HUES48 (cell line): ENCODE measurements around the gene FRMD4A.

Source experiments
- H3K27ac ChIP-seq: one replicate; pipeline ENCODE4 v1.7.0; 2013; ENCODE audit warnings: low read depth, low read length, inconsistent platforms
- H3K27me3 ChIP-seq: 2 replicates; pipeline ENCODE4 v1.6.1; 2013; ENCODE audit warnings: mild to moderate bottlenecking, low read length; ENCODE audit not compliant: control insufficient read depth, insufficient read depth
- H3K36me3 ChIP-seq: 2 replicates; pipeline ENCODE4 v1.6.1; 2013; ENCODE audit warnings: low read length; ENCODE audit not compliant: control insufficient read depth, insufficient read depth
- H3K4me1 ChIP-seq: 2 replicates; pipeline ENCODE4 v1.6.1; 2013; ENCODE audit warnings: mild to moderate bottlenecking, low read length; ENCODE audit not compliant: control insufficient read depth, insufficient read depth
- H3K4me3 ChIP-seq: 2 replicates; pipeline ENCODE4 v1.5.1; 2013; ENCODE audit warnings: mild to moderate bottlenecking, low read depth, low read length
- H3K9ac ChIP-seq: 2 replicates; pipeline ENCODE4 v1.6.1; 2013; ENCODE audit warnings: mild to moderate bottlenecking, low read depth, low read length, moderate library complexity
- H3K9me3 ChIP-seq: 2 replicates; pipeline ENCODE4 v1.6.1; 2013; ENCODE audit warnings: low read length; ENCODE audit not compliant: control insufficient read depth, insufficient read depth

The FRMD4A gene

GRCh38 chr10:14106828-14107227 is 223.9 kb downstream of the FRMD4A start:
- no peak overlapping the region for H3K9ac ChIP-seq
- no peak overlapping the region for H3K4me3 ChIP-seq
- no peaks in the 10 kb centered on the region for H3K9me3 ChIP-seq
- no peaks in the 10 kb centered on the region for H3K27me3 ChIP-seq
- H3K36me3 ChIP-seq = no peaks in the 10 kb centered on the region
- no peaks in the 10 kb centered on the region for H3K4me1 ChIP-seq
- no peak overlapping the region for H3K27ac ChIP-seq

- Histone ChIP-seq H3K4me1 (peaks cover 2% of the 10 kb centered on the region; the same call in 1 of the 2 replicates), H3K9me3 (no peaks in the 10 kb centered on the region), H3K36me3 (no peaks in the 10 kb centered on the region), H3K27me3 (no peaks in the 10 kb centered on the region), H3K4me3 (no peak overlapping the region), H3K27ac (no peak overlapping the region), H3K9ac (no peak overlapping the region)
Observed at GRCh38 chr10:14102056-14102455, 228.7 kb downstream of the FRMD4A start.

GRCh38 chr10:14099885-14100284 is 230.8 kb downstream of the FRMD4A start:
- no peaks in the 10 kb centered on the region for H3K27me3 ChIP-seq
- no peak overlapping the region for H3K4me3 ChIP-seq
- no peaks in the 10 kb centered on the region for H3K9me3 ChIP-seq
- H3K36me3 ChIP-seq = no peaks in the 10 kb centered on the region
- no peak overlapping the region for H3K27ac ChIP-seq
- no peak overlapping the region for H3K9ac ChIP-seq
- peaks cover 2% of the 10 kb centered on the region; the same call in 1 of the 2 replicates for H3K4me1 ChIP-seq

GRCh38 chr10:14093730-14094484 is 236.8 kb downstream of the FRMD4A start:
- Histone ChIP-seq H3K4me3 (no peak overlapping the region; the same call in 1 of the 2 replicates), H3K4me1 (peaks cover 20% of the 10 kb centered on the region), H3K36me3 (no peaks in the 10 kb centered on the region), H3K9ac (no peak overlapping the region), H3K27me3 (no peaks in the 10 kb centered on the region), H3K27ac (no peak overlapping the region), H3K9me3 (no peaks in the 10 kb centered on the region)

GRCh38 chr10:14092799-14093198 is 237.9 kb downstream of the FRMD4A start:
- Histone ChIP-seq H3K9ac (no peak overlapping the region), H3K27me3 (no peaks in the 10 kb centered on the region), H3K4me1 (peaks cover 23% of the 10 kb centered on the region), H3K9me3 (no peaks in the 10 kb centered on the region), H3K36me3 (no peaks in the 10 kb centered on the region), H3K4me3 (no peak overlapping the region), H3K27ac (no peak overlapping the region)

GRCh38 chr10:14089556-14090292 is 241.0 kb downstream of the FRMD4A start:
- Histone ChIP-seq H3K9me3 (no peaks in the 10 kb centered on the region), H3K27me3 (no peaks in the 10 kb centered on the region), H3K4me1 (peaks cover 22% of the 10 kb centered on the region), H3K9ac (no peak overlapping the region), H3K27ac (no peak overlapping the region), H3K4me3 (no peak overlapping the region), H3K36me3 (no peaks in the 10 kb centered on the region)

GRCh38 chr10:14087566-14087965 is 243.2 kb downstream of the FRMD4A start:
- Histone ChIP-seq H3K4me3 (no peak overlapping the region), H3K4me1 (peaks cover 12% of the 10 kb centered on the region; the same call in 1 of the 2 replicates), H3K36me3 (no peaks in the 10 kb centered on the region), H3K27me3 (no peaks in the 10 kb centered on the region), H3K9ac (no peak overlapping the region), H3K27ac (no peak overlapping the region), H3K9me3 (no peaks in the 10 kb centered on the region)

GRCh38 chr10:14086596-14086995 is 244.1 kb downstream of the FRMD4A start:
- H3K4me1 ChIP-seq = peaks cover 12% of the 10 kb centered on the region; the same call in 1 of the 2 replicates
- H3K9me3 ChIP-seq = no peaks in the 10 kb centered on the region
- H3K27ac ChIP-seq = no peak overlapping the region
- no peak overlapping the region for H3K4me3 ChIP-seq
- H3K36me3 ChIP-seq = no peaks in the 10 kb centered on the region
- no peak overlapping the region for H3K9ac ChIP-seq
- no peaks in the 10 kb centered on the region for H3K27me3 ChIP-seq

GRCh38 chr10:14084875-14085274 is 245.8 kb downstream of the FRMD4A start:
- no peak overlapping the region for H3K4me3 ChIP-seq
- no peaks in the 10 kb centered on the region for H3K36me3 ChIP-seq
- H3K9me3 ChIP-seq = no peaks in the 10 kb centered on the region
- no peaks in the 10 kb centered on the region for H3K27me3 ChIP-seq
- H3K4me1 ChIP-seq = peaks cover 12% of the 10 kb centered on the region; the same call in 1 of the 2 replicates
- H3K27ac ChIP-seq = no peak overlapping the region
- no peak overlapping the region for H3K9ac ChIP-seq

GRCh38 chr10:14080795-14081194 is 249.9 kb downstream of the FRMD4A start:
- no peaks in the 10 kb centered on the region for H3K9me3 ChIP-seq
- H3K9ac ChIP-seq = no peak overlapping the region
- no peaks in the 10 kb centered on the region for H3K36me3 ChIP-seq
- H3K4me1 ChIP-seq = peaks cover 4% of the 10 kb centered on the region; the same call in 1 of the 2 replicates
- H3K27me3 ChIP-seq = no peaks in the 10 kb centered on the region
- no peak overlapping the region for H3K4me3 ChIP-seq
- H3K27ac ChIP-seq = no peak overlapping the region

- Histone ChIP-seq H3K27me3 (no peaks in the 10 kb centered on the region), H3K4me1 (no peaks in the 10 kb centered on the region), H3K9ac (no peak overlapping the region), H3K36me3 (no peaks in the 10 kb centered on the region), H3K9me3 (no peaks in the 10 kb centered on the region), H3K27ac (no peak overlapping the region), H3K4me3 (no peak overlapping the region)
Observed at GRCh38 chr10:14077430-14077829, 253.3 kb downstream of the FRMD4A start.
